Globus pallidus (tissue), 1 donor: ENCODE results near the gene C11orf21.
A peak's percentile ranks its signal among the peaks of the same experiment; 100 is the strongest.

Experiments used
- DNase-seq: peaks from one replicate; pipeline ENCODE4 v3.0.0-alpha.2; 2015; ENCODE audit warnings: low spot score

The C11orf21 gene

DNA sequence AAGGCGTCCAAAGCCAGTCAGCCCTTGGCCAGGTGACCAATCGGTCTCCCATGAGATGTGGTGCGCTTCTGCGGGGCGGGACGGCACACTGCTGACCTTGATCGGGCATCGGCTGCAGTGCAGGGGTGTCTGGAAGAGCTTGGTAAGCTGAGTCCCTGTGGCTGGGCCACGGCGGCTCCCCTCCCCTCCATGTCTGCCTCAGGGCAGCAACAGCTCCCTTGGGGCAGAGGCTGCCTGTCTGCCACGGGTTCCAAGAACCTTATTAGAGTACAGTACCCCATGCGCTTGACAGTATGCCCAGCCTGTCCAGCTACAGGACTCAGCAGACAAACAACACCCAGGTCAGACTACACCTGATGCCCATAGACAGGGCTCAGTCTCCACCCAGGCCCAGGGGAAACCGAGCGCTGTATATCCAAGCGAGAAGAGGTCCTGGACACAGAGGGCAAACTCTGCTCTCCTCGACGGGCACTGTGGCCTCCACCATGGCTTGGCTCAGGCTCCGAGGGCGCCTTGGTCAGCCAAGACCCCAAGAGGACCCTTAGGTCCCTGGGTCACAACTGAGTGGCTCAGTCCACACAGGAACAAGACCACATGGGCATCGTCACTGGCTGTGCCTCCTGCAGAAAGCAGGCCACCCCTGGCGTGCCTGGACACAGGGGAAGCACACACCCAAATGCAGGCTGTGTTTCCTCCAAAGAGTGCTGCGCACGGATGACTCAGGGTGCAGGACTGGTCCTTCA is 19.0 kb upstream of the C11orf21 start:
- DNase-seq = no peak

- DNase-seq = no peak
Measured at GRCh38 chr11:2319791-2320472, 18.2 kb upstream of the C11orf21 start.

GRCh38 chr11:2318707-2319106 is 17.0 kb upstream of the C11orf21 start:
- DNase-seq = no peak

DNA sequence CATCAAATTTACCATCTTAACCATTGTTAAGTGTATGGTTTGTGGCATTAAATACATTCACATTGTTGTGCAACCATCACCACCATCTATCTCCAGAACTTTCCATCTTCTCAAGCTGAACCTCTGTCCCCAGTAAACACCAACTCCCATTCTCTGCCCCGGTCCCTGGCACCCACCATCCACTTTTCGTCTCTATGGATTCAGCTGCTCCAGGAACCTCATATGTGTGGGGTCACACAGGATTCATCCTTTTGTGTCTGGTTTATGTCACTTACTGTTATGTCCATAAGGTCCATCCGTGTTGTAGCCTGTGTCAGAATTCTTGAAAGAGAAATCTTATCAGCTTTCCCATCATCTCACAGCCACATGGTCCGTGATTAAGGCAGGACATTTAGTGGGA is 16.4 kb upstream of the C11orf21 start:
- no peak for DNase-seq

DNA sequence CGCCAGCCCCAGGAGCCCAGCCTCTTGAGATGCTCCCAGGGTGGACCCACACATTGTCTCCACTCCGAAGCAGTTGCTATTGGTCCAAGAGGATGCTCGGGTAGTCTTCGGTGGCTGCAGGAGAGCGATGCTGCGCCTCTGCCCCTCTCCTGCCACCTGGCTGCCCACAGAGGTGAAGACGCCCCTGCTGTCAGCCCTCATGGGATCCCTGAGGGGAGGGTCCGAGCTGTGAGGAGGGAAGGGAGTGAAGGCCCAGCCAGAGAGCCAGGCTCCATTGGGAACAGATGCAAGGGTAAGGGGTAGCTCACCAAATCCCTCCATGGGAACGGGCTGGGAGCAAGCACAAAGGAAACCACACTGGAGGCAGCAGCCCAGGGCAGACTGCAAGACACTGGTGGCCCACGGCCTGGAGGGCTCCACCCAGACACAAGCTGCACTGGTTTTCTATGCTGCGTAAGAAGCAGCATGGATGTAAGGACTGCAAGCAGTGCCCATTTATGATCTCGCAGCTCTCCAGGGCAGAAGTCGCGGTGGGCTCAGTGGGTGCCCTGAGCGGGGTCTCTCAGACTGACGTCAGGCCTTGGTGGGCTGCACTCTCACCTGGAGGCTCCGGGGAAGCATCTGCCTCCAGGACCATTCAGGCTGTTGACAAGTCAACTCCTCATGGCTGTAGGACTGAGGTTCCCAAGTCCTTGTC is 15.8 kb upstream of the C11orf21 start:
- DNase-seq = no peak

DNA sequence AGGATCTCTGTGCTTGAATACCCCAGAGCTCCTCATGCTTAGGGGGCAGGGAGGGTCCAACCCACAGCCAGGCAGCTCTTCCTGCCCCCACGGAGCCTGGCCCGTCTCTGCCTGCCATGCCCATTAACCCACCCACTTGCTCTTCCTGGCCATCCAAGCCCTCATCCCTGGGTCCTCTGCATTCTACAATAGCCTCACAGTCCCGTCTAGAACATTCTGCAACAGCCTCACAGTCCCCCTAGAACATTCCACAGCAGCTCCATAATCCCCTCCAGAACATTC is 15.2 kb upstream of the C11orf21 start:
- DNase-seq = no peak

DNA sequence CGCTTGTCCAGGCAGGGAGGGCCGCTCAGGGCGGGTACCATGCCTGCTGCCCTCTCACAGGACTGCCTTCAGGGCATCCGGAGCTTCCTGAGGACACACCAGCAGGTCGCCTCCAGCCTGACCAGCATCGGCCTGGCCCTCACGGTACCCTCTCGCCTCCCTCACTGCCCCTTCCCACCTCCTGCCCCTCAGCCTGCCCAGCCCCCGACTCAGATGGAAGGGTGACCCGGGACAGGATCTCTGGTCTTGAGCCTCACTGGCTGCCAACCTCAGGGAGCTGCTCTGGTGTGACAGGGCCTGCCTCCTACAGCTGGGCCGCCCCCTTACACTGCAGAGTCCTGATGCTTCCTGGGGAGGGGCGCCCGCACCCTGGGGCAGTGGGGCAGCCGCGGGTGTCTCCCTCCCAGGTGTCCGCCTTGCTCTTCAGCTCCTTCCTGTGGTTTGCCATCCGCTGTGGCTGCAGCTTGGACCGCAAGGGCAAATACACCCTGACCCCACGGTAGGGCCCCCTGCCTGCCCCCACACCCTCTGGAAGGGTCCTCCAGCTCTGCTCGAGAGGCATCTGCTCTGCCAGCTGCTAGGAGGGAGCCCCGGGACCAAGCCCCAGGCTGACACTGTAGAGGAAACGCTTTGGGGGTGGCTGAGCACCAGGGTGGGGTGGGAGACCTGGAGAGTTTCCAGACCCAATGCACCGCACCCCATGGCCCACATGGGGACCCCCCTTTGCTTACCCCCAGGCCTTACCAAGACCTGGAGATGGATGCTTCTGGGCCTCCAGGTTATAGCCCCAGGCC is 14.6 kb upstream of the C11orf21 start:
- DNase-seq = no peak

DNA sequence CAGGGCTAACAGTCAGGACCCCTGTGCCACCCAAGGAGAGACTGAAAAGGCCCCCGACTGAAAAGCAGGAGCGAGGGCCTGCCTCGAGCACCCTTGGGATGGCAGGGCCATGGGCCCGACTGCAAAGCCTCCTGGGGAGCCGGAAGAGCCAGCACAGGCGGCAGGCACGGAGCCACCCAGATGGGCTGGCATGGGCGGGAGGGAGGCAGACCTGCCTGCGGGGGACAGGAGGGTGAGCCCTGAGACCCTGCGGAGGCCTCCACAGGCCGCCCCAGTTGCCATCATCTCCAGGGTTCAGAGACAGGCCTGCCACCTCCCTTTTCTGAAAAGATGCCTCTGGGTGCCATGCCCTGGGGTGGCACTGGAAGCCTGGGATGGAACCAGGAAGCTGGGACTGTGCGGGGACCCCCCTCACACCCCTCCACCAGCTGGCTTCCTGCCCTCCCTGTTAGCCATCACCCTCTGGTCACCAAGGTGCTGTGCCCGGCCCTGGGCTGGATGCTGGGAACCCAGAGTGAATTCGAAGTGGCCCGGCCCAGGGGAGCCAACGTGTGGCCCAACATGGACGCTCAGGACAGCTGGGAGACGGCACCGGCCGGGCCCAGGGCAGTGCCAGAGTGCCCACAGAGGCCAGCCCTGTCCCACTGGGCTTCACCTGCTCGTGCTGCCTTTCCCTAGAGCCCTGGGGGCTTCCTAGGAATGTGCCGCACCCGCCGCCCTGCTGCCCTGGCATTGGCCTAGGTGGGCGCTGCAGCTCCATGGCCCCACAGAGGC is 13.9 kb upstream of the C11orf21 start:
- no peak for DNase-seq

GRCh38 chr11:2314525-2315394 is 13.0 kb upstream of the C11orf21 start:
- DNase-seq = peak; percentile 80

- no peak for DNase-seq
Measured at GRCh38 chr11:2314136-2314524, 12.4 kb upstream of the C11orf21 start.

GRCh38 chr11:2313051-2313951 is 11.6 kb upstream of the C11orf21 start:
- DNase-seq = no peak

DNA sequence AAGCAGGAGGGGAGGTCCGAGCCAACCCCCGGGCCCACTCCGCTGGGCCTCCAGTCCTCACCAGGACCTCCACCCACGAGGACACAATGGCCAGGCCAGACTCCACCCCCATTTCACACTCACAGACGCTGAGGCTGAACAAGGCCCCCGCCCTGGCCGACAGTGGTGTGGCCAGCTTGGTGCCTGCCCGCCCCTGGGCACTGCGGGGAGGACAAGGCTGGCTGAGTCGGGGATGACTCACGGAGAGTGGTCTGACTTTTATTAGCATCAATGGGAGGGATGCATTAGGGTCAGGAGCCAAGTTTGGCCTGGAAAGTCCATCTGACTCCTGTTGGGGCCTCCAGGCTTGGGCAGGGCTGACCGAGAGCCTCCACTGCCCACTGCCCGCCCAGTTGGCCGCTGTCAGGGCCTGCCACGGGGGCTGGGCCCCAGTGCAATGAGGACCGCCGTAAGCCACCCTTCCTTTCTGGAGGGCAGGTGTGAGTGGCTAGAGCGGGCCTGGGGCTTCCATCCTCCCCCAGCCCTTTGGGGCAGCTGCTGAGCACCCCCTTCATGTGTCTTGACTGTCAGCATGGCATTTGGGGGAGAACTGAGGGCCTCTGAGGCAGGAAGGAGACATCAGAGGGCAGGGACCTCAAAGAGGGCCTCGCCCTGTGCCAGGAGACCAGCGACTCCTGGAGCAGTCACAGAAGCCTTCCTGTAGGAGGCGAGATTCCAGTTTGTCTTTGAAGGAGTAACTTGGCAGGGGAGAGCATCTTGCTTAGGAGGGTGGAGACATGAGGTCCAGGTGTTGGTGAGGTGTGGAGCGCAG is 10.7 kb upstream of the C11orf21 start:
- DNase-seq = no peak

- no peak for DNase-seq
Measured at GRCh38 chr11:2311353-2312133, 9.8 kb upstream of the C11orf21 start.

- no peak for DNase-seq
Measured at GRCh38 chr11:2310786-2311352, 9.2 kb upstream of the C11orf21 start.

- DNase-seq = no peak
Measured at GRCh38 chr11:2310073-2310785, 8.5 kb upstream of the C11orf21 start.

DNA sequence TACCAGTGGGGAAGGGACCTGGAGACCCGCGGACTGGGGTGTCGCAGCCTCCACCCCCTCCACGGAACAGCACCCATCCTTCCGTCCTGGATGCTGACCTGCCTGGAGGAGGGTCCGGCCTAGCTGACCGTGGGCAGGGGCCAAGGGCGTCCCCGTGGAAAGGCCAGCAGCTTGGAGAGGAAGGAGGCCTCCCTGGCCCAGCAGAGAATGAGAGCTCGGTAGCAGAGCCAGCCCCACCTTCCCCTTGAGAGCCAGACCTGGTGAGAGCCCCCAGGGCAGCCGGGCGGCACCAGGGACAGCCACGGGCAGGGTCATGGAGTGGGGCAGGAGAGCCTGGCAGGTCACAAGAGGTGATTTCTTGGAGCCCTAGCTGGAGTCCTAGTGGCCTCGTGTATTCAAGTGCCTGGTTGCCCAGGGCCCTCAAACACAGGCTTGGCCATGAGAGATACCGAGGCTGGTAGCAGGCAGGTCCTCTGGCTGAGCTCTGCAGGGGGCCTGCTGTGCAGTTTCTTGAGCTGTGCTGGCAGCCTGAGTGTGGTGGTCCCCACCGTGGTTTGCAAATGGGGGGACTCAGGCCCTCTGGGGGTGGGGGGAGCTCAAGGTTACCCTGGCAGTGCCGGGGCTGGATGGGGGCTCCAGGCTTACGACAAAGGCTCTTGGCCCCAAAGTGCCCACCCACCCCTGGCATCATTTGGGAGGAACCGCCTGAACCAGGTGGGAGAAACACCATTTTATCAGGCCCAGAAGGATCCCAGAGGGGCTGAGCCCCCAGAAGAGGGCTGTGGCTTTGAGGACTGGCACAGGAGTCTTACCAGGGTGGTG is 7.7 kb upstream of the C11orf21 start:
- DNase-seq = no peak
